GM12892 (cell line): Measurements from ENCODE around the gene CFAP65.

ENCODE experiments used
- POLR2A ChIP-seq: IDR thresholded peaks from 2 replicates; pipeline ENCODE4 v1.6.1; 2011; ENCODE audit warnings: low read depth, low read length, control low read depth
- POLR2AphosphoS5 ChIP-seq: IDR thresholded peaks from 2 replicates; pipeline ENCODE4 v1.6.1; 2011; ENCODE audit warnings: low read depth, low read length, control low read depth

- no peak for TF ChIP-seq POLR2AphosphoS5
- no peak for TF ChIP-seq POLR2A
Measured at GRCh38 chr2:218981390-218981880, 59.9 kb downstream of the CFAP65 start.
